Kidney (tissue), 14 donors: Measurements from ENCODE around the gene DDX39B. TPM values are rescaled to one million over a fixed set of nuclear protein-coding genes. Genes with fewer than 3 reads are reported as not detected.

Experiments used
- DNase-seq, 5 donors: peaks; one replicate each; pipeline ENCODE4 v3.0.0-alpha.2; 2013 to 2020
- FAIRE-seq: peaks from 2 replicates; lab custom pipeline; 2012; peaks lifted over from hg19 to GRCh38; lab: Jason Lieb, UNC
- H3K27ac ChIP-seq, 2 donors: one replicate each; pipeline ENCODE4 v1.7.0; 2013; ENCODE audit warnings: low read depth in 2 of 2, low read length in 2 of 2, inconsistent platforms in 1 of 2
- H3K27me3 ChIP-seq: one replicate; pipeline ENCODE4 v1.7.1; 2013; ENCODE audit warnings: low read length, inconsistent platforms; ENCODE audit not compliant: control insufficient read depth, insufficient read depth
- H3K36me3 ChIP-seq, 3 donors: one replicate each; pipeline versions ENCODE4 v1.7.0 to v1.7.1; 2013; ENCODE audit warnings: low read length in 3 of 3, control low read depth in 1 of 3, inconsistent platforms in 1 of 3; ENCODE audit not compliant: insufficient read depth in 3 of 3, control insufficient read depth in 2 of 3
- H3K4me1 ChIP-seq, 3 donors: one replicate each; pipeline versions ENCODE4 v1.7.0 to v1.7.1; 2013; ENCODE audit warnings: low read length in 3 of 3, inconsistent platforms in 1 of 3, low read depth in 1 of 3; ENCODE audit not compliant: control insufficient read depth in 2 of 3, insufficient read depth in 2 of 3
- H3K4me3 ChIP-seq, 3 donors: one replicate each; pipeline versions ENCODE4 v1.7.0 to v1.8.1; 2013; ENCODE audit warnings: low read length in 3 of 3, control low read depth in 1 of 3, inconsistent platforms in 1 of 3
- H3K9ac ChIP-seq, 3 donors: one replicate each; pipeline versions ENCODE4 v1.7.0 to v1.7.1; 2013; ENCODE audit warnings: low read length in 3 of 3, control low read depth in 1 of 3, inconsistent platforms in 1 of 3
- H3K9me3 ChIP-seq, 3 donors: one replicate each; pipeline versions ENCODE4 v1.7.0 to v1.7.1; 2013; ENCODE audit warnings: low read length in 3 of 3, control low read depth in 1 of 3, inconsistent platforms in 1 of 3; ENCODE audit not compliant: control insufficient read depth in 2 of 3, insufficient read depth in 1 of 3
- intact Hi-C: fragments of 100-400 bp; cut with DNase I; formaldehyde crosslinking; loops from one replicate; pipeline ENCODE4 v1.11.1; 2022
- polyA plus RNA-seq: library from polyadenylated mRNA; stranded (reverse); fragments of 350-450 nt; fragmentation: Illumina TruSeq; extraction: RNeasy Lipid Tissue Mini Kit (QIAGEN cat#74804); gene quantifications from one replicate; pipeline ENCODE4 v1.2.3, GENCODE V29; 2014; ENCODE audit warnings: low read depth, low replicate concordance; ENCODE audit not compliant: insufficient read depth
- total RNA-seq: library from RNA; stranded (reverse); fragmentation: NEBNext Ultra II Directional; extraction: Animal tissue kit (Norgen Biotek cat#: 25700); gene quantifications from one replicate; pipeline ENCODE4 v1.2.1, GENCODE V29; 2021
- TF ChIP-seq, protein P1 (sequence below): IDR thresholded peaks from 3 replicates; pipeline ENCODE4 v1.5.1; 2012; ENCODE audit warnings: mild to moderate bottlenecking, moderate library complexity, borderline replicate concordance; ENCODE audit not compliant: insufficient read depth; ENCODE audit errors: extremely low read depth
- donor health status: control.
- donor health status: control.
- donor health status: control.
- donor health status: control.
- donor health status: control.
- donor health status: DM: yes; HTN: yes; CAD: no.
- donor health status: Normal renal cell carcinoma (clear cell type).

DDX39B gene
- total and polyA plus RNA-seq, 2 donors from 2014 or later: 183 to 295 TPM

GRCh38 chr6:31528821-31529328 lies 12.9 kb downstream of the DDX39B start, which contains the start of gene MCCD1:
Gene MCCD1, plus strand, starts transcription at chr6:31528962. Its CDS starts 53 bp downstream, at chr6:31529015.
- FAIRE-seq (no peak), DNase-seq (peak; percentile 19 to 87 (median 33))
- Histone ChIP-seq H3K4me3 (peak within 1 kb of the TSS in 2 of 3 donors; percentile 39), H3K27me3 (no peaks in the 10 kb centered on the region), H3K27ac (peak within 1 kb of the TSS; percentile 40 to 74), H3K9me3 (no peaks in the 10 kb centered on the region), H3K4me1 (peaks cover 0 to 7% (median 0%) of the 10 kb centered on the region in 3 donors), H3K9ac (peak within 1 kb of the TSS in 1 of 3 donors; percentile 65), H3K36me3 (peaks cover 9 to 30% (median 16%) of the 10 kb centered on the region in 3 donors)
- intact Hi-C loops: no loop called here
- TF ChIP-seq, protein P1, sequence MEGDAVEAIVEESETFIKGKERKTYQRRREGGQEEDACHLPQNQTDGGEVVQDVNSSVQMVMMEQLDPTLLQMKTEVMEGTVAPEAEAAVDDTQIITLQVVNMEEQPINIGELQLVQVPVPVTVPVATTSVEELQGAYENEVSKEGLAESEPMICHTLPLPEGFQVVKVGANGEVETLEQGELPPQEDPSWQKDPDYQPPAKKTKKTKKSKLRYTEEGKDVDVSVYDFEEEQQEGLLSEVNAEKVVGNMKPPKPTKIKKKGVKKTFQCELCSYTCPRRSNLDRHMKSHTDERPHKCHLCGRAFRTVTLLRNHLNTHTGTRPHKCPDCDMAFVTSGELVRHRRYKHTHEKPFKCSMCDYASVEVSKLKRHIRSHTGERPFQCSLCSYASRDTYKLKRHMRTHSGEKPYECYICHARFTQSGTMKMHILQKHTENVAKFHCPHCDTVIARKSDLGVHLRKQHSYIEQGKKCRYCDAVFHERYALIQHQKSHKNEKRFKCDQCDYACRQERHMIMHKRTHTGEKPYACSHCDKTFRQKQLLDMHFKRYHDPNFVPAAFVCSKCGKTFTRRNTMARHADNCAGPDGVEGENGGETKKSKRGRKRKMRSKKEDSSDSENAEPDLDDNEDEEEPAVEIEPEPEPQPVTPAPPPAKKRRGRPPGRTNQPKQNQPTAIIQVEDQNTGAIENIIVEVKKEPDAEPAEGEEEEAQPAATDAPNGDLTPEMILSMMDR: no peak

DNA sequence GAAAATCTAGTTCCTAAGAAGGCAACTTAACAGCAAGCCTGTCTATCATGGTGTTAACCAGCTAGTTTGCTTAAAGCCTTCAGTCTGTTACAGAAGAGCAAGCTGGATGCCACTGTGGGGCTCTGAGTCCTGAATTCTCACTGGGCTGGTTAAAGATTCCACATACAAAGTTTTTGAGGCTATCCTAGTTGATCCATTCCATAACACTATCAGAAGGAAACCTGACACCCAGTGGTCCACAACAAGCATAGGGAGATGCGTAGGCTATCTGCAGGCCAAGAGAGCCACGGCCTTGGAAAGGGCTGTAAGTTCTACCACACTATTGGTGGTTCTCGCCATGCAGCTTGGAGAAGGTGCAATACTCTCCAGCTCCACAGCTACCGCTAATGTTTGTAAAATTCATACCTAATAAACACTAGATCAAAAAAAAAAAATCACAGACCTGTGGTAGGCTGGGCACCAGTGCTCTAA lies 13.5 kb downstream of the DDX39B start:
- H3K4me1 ChIP-seq: peaks cover 0 to 7% (median 0%) of the 10 kb centered on the region in 3 donors
- FAIRE-seq (no peak), DNase-seq (no peak)
- intact Hi-C loops: no loop called here
- H3K9me3 ChIP-seq: no peaks in the 10 kb centered on the region
- no peaks in the 10 kb centered on the region for H3K27me3 ChIP-seq
- H3K36me3 ChIP-seq: peaks cover 9 to 25% (median 12%) of the 10 kb centered on the region in 3 donors
- H3K4me3 ChIP-seq: no peak overlapping the region
- no peak overlapping the region for H3K9ac ChIP-seq
- TF ChIP-seq, protein P1: no peak
- no peak overlapping the region for H3K27ac ChIP-seq

DNA sequence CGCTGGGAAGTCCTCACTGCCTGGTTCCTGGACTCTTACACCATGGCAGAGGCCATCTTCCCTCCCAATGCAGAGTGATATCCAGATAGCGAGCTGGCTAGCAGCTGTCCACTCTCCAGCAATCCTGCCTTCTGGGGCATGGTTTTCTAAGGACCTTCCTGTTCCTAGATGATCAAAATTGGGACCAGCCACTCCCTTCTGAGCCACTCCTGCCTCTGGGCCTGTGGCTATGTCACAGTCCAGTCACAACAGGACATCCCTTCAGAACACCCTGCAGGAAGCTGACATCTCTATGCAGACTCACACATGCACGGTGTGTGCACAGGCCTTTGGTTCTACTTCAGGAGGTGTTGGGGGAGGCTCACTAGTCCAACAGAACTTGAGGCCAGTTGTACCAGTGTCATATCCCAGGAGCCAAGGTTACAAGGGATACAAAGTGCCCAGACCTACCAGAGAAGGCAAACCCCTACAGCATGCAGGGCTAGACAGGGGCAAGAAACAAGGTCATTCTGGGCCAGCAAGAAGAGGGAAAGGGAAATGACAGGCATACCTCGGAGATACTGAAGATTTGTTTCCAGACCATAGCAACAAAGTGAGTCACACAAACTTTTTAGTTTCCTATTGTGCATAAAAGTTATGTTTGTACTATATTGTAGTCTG lies 15.7 kb downstream of the DDX39B start:
- H3K4me1 ChIP-seq: peaks cover 0 to 7% (median 0%) of the 10 kb centered on the region in 3 donors
- H3K27me3 ChIP-seq: no peaks in the 10 kb centered on the region
- H3K27ac ChIP-seq: no peak overlapping the region
- no peak overlapping the region for H3K9ac ChIP-seq
- H3K4me3 ChIP-seq: no peak overlapping the region
- peaks cover 4 to 13% (median 5%) of the 10 kb centered on the region in 3 donors for H3K36me3 ChIP-seq
- FAIRE-seq (no peak), DNase-seq (no peak)
- H3K9me3 ChIP-seq: no peaks in the 10 kb centered on the region
- intact Hi-C loops: no loop called here
- TF ChIP-seq, protein P1: no peak
